ENCODE results near the gene IGF2. TPM values are rescaled to one million over a fixed set of nuclear protein-coding genes. Genes with fewer than 3 reads are reported as not detected.

The IGF2 gene
- total RNA-seq, 2 experiments from 2014 or later = 0.07 to 0.08 TPM

DNA sequence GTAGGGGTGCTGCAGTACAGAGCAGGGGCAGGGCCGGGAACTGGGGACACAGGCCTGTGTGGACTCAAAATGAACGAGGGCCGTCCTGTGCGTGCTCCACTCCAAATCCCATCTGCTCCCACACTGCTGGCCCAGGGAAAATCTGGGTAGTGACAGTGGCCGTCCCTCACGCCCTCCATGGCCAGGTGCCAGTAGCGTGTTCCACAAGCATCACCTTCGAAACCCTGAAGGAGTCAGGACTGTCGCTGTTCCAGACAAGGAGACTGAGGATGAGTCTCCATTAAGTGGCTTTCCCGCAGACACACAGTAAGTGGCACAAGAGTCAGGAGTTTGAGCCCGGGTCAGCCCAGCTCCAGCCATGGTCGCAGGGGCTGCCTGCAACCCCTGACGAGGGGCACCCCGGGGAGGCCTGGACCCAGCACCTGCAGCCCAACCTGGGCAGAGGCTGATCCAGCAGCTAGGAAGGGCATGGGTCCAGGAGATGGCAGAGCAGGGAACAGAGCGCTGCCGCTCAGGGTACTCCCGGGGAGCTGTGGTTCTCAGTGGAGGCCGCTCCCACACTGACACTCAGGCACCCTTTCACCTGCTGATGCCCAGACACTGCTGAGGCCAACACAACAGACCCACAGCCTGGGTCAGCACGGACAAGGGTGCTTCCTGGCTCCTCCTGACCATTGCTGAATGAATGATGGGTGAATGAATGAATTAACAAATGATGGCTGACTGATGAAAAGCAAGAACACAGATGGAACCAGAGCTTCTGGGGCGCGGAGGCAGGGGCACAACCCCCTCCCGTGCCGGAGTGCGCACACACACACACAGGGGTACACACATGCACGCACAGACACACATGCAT, 35.3 kb downstream of the IGF2 start:
- H3K36me3 Mint-ChIP-seq (ENCODE audit: low read depth) = no peaks in the 10 kb centered on the region
- CTCF ChIA-PET = interaction anchor here (0.5 kb wide), 1 partner anchor 1732 kb away, joined by 3 read pairs; no protein-coding TSS in a partner anchor
- no peak overlapping the region for H3K4me3 Mint-ChIP-seq
- DNase-seq = no peak
- POLR2A ChIA-PET = no interaction called here
- no peaks in the 10 kb centered on the region for H3K4me1 Mint-ChIP-seq
- H3K9me3 Mint-ChIP-seq = no peaks in the 10 kb centered on the region
- H3K27ac Mint-ChIP-seq = no peak overlapping the region
- H3K27me3 Mint-ChIP-seq = peaks cover 3% of the 10 kb centered on the region

DNA sequence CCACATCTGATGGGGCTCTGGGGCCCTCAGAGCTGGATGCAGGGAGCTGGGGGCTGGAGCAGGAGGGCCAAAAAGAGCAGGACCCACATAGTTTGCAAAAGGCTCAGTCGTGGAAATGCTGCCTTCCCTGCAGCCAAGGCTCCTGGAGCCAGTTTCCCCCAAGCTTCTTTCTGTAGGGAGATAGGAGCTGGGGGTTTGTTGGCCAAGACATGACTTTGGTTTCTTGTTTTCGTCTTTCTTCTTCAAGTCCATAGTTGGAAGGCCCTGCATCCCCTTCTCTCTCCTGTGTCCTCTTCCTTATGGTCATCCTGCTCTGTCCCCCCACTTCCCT, 36.3 kb downstream of the IGF2 start:
- ChIA-PET POLR2A (interaction anchor here (0.6 kb wide), 1 partner anchor 28 kb away, joined by 3 read pairs; no protein-coding TSS in a partner anchor), CTCF (no interaction called here)
- H3K27ac Mint-ChIP-seq = no peak overlapping the region
- no peak overlapping the region for H3K4me3 Mint-ChIP-seq
- no peaks in the 10 kb centered on the region for H3K4me1 Mint-ChIP-seq
- peaks cover 3% of the 10 kb centered on the region for H3K27me3 Mint-ChIP-seq
- no peaks in the 10 kb centered on the region for H3K36me3 Mint-ChIP-seq (ENCODE audit: low read depth)
- DNase-seq = no peak
- no peaks in the 10 kb centered on the region for H3K9me3 Mint-ChIP-seq

DNA sequence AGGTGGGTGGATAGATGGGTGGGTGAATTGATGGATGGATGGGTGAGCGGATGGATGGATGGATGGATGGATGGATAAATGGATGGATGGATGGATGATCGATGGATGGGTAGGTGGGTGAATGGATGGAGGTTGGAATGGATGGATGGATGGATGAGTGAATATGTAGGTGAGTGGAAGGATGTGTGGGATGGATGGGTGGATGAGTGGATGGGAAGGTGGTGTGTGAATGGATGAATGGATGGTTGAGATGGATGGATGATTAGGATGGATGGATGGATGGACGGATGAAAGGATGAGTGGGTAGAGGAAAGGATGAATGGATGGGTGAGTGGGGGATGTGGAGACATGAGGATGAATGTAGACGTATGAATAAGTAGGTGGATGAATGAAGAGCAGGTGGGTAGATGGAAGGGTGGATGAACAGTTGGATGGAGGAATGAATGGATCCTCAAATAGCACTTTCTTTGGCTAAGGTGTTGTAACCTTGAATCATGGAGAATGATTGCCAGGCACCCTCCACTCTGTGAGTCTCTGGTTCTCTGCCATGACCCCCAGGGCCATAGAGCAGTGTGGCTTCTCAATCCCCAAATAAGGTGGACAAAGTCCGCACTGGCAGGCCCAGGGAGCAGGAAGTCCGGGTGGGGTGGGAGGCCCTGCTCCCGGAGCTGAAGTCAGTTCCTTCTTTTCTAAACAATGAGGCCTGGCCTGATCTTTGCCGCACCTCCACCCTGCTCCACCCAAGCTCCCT, 36.9 kb downstream of the IGF2 start:
- DNase-seq = no peak
- H3K27me3 Mint-ChIP-seq = peaks cover 3% of the 10 kb centered on the region
- no peaks in the 10 kb centered on the region for H3K4me1 Mint-ChIP-seq
- CTCF ChIA-PET = no interaction called here
- H3K27ac Mint-ChIP-seq = no peak overlapping the region
- H3K4me3 Mint-ChIP-seq = no peak overlapping the region
- POLR2A ChIA-PET = no interaction called here
- H3K9me3 Mint-ChIP-seq = no peaks in the 10 kb centered on the region
- H3K36me3 Mint-ChIP-seq (ENCODE audit: low read depth) = no peaks in the 10 kb centered on the region

DNA sequence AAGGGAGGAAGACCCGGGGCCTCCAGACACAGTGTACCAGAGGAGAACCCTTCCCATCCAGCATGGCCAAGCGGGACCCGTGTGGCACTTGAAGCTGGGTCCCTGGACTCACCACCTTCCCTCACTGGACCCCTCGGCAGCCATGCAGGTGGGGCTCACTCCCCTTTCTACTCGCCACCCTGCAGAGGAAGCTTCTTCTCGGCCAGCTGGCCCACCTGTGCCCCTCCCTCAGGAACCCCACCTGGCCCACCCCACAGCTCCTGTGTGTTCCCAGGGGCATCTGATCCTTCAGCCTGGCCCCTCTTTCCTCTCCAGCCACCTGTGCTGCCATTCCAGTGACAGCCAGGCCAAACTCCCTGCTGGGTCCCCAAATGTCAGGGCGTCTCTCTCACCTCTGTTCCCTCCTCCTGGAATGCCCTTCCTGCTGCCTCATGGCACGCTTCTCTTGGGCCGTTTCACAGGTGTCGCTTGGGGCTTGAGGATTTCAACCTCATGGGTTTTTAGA, 38.0 kb downstream of the IGF2 start:
- no peak for DNase-seq
- H3K4me3 Mint-ChIP-seq = no peak overlapping the region
- H3K27ac Mint-ChIP-seq = no peak overlapping the region
- H3K4me1 Mint-ChIP-seq = no peaks in the 10 kb centered on the region
- H3K9me3 Mint-ChIP-seq = no peaks in the 10 kb centered on the region
- peaks cover 3% of the 10 kb centered on the region for H3K27me3 Mint-ChIP-seq
- ChIA-PET CTCF (interaction anchor here (0.6 kb wide), 1 partner anchor 179 kb away, joined by 3 read pairs; no protein-coding TSS in a partner anchor), POLR2A (interaction anchor here (0.5 kb wide), 1 partner anchor 24 kb away, joined by 3 read pairs; no protein-coding TSS in a partner anchor)
- no peaks in the 10 kb centered on the region for H3K36me3 Mint-ChIP-seq (ENCODE audit: low read depth)

DNA sequence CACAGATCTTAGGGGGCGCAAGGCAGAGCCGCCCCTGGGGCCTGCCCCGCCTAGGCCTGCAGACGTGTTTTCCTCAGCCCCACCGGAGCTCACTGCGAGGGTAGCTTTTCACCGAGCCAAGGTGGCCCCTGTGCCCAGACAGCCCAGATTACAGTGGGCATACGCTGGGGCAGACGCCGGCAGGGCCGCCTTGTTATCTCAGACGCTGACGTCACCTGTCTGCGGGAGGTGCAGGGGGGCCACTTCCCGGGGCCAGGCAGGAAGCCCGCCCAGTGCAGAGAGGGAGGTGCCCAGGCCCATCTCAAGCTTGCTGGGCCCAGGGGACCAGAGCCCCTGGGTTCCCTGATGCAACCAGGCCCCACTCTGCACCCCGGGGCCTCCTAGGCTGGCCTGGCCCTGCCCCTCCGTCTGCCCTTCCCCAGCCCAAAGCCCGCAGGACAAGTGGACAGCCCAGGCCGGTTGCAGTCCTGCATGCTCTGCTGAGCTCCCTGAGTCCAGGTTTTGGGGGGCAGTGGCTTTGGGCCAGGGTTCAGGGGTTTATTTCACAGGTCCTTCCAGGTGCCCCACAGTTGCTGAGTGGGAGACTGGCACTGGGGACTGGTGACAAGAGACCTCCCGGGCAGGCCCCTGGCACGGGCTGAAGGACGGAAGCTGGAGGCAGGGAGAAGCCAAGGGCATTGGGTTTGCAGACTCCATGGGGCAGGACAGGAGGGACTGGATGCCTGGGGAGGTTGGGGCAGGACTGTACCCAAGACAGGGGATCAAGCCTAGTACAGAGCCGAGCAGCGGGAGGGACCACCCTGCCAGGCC, 38.6 kb downstream of the IGF2 start:
- H3K4me3 Mint-ChIP-seq = no peak overlapping the region
- ChIA-PET CTCF (interaction anchor here (0.6 to 0.9 kb wide), 2 partner anchors 51 to 180 kb away, joined by 3 read pairs; no protein-coding TSS in a partner anchor), POLR2A (no interaction called here)
- peaks cover 3% of the 10 kb centered on the region for H3K27me3 Mint-ChIP-seq
- H3K27ac Mint-ChIP-seq = no peak overlapping the region
- H3K36me3 Mint-ChIP-seq (ENCODE audit: low read depth) = no peaks in the 10 kb centered on the region
- H3K9me3 Mint-ChIP-seq = no peaks in the 10 kb centered on the region
- H3K4me1 Mint-ChIP-seq = no peaks in the 10 kb centered on the region
- no peak for DNase-seq

DNA sequence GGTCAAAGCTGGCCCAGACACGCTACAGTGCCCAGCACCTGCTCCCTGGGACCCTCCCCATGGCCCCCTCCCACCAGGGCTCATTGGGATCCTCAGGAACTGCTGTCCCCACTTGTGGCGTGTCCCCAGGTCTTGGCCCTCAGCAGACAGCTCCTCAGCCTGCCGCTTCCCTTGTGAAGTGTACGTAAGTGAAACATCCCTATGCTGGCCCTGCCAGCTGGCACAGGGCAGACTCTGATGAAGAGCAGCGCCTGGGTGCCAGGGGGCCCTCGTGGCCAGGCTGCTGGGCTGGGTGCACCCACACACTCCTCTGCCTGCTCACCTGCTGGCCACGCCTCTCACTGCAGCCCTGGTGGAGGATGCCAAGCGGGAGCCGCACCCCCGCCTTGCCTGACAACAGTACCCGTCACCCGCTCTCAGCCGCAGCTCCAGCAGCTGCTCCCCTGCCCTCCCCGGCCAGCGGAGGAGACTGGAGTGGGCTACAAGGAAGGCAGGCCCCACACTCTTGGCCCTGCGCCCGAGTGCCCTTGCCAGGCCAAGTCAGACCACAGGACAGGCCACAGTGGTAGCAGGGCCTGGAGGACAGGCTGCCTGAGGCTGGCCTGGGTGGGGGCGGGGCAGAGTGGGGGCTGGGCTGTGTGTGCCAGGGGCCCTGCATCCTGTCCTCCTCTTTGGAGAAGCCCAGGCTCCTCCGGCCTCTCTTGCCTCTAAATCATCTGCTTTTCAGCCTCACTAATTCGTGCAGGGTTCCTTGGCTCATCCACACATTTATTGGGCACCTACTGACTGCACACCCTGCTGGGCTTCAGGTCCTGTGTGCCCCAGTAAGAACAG, 39.5 kb downstream of the IGF2 start:
- Mint-ChIP-seq H3K27ac (no peak overlapping the region), H3K27me3 (peaks cover 3% of the 10 kb centered on the region), H3K9me3 (no peaks in the 10 kb centered on the region), H3K4me1 (no peaks in the 10 kb centered on the region), H3K36me3 (ENCODE audit: low read depth) (no peaks in the 10 kb centered on the region), H3K4me3 (no peak overlapping the region)
- ChIA-PET CTCF (interaction anchor here (0.6 to 2.1 kb wide), 4 partner anchors 16 to 406 kb away, joined by 3 to 5 read pairs (median 3); no protein-coding TSS in a partner anchor), POLR2A (no interaction called here)
- DNase-seq = no peak

DNA sequence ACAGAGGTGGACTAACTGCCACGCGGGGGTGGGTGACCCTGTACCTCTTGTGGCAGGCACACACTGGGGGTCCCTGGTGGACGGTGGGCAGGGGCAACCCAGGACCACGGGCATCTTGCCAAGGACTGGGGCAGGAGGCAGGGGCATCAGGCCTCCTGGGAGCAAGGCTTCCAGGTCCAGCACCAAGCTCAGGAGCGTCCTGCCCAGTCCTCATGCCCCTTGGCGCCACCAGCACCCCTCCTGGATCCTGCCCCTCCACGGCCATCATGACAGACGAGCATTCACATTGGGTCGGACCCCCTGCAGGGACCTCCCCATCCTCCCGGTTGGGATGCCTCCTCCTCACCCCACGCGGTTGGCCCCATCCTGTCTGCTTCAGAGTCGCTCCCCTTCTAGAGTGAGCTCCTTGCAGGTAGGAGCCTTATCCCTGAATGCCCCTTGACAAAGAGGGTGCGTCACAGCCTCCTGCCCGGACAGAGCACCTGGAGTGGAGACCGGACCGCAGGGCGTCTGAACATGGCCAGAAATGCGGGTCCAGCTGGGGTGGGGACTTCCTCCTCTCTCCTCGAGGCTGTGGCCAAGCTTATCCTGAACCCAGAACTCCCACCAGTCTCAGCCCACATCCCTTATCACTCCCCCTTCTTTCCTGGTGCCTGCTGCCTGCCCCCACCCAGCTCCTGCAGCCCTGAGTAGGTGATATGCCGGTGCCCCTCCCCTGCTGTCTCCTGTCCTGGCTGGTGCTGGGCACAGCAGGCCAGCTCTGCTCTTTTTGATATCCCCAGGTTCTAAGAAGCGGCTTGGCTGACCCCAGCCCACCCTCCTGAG, 40.3 kb downstream of the IGF2 start:
- H3K9me3 Mint-ChIP-seq = no peaks in the 10 kb centered on the region
- POLR2A ChIA-PET = no interaction called here
- no peak overlapping the region for H3K27ac Mint-ChIP-seq
- peaks cover 3% of the 10 kb centered on the region for H3K27me3 Mint-ChIP-seq
- H3K4me3 Mint-ChIP-seq = no peak overlapping the region
- no peaks in the 10 kb centered on the region for H3K36me3 Mint-ChIP-seq (ENCODE audit: low read depth)
- no peaks in the 10 kb centered on the region for H3K4me1 Mint-ChIP-seq
- CTCF ChIA-PET = interaction anchor here (0.6 to 2.1 kb wide), 3 partner anchors 17 to 405 kb away, joined by 3 to 5 read pairs (median 3); no protein-coding TSS in a partner anchor
- no peak for DNase-seq

DNA sequence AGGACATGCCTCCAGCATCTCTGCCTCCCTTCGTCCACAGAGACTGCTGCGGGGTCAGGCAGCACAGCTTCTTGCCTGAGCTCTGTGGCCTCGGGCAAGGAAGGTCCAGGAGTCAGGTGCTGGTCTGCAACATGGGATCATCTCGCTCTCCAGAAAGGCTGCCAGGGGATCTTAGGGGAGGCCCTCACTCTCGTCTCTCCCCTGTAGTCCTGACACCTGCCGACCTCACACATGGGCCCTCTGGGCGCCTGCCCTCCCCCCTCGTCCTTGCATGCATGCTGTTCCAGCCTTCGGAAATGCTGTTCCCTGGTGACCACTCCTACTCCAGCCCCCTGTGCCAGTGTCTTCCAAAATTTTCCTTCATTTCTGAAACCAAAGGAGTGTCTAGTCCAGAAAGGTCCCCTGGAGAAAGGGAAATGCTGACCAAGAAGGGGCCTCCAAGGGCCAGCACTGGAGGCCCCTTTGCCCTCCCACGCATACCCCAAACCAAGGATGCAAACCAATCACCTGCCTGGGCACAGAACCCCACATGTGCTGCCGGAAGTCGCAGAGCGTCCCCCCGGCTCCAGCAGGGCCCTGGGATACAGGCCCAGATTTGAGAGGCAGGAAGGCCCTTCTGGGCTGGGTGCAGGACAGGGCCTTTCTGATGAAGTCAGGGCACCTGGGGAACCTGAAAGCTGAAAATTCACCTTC, 41.0 kb downstream of the IGF2 start:
- Mint-ChIP-seq H3K27me3 (peaks cover 7% of the 10 kb centered on the region), H3K36me3 (ENCODE audit: low read depth) (no peaks in the 10 kb centered on the region), H3K4me1 (peaks cover 3% of the 10 kb centered on the region), H3K9me3 (no peaks in the 10 kb centered on the region), H3K4me3 (no peak overlapping the region), H3K27ac (no peak overlapping the region)
- ChIA-PET POLR2A (no interaction called here), CTCF (interaction anchor here (2.1 kb wide), 1 partner anchor 17 kb away, joined by 5 read pairs; no protein-coding TSS in a partner anchor)
- DNase-seq = no peak

DNA sequence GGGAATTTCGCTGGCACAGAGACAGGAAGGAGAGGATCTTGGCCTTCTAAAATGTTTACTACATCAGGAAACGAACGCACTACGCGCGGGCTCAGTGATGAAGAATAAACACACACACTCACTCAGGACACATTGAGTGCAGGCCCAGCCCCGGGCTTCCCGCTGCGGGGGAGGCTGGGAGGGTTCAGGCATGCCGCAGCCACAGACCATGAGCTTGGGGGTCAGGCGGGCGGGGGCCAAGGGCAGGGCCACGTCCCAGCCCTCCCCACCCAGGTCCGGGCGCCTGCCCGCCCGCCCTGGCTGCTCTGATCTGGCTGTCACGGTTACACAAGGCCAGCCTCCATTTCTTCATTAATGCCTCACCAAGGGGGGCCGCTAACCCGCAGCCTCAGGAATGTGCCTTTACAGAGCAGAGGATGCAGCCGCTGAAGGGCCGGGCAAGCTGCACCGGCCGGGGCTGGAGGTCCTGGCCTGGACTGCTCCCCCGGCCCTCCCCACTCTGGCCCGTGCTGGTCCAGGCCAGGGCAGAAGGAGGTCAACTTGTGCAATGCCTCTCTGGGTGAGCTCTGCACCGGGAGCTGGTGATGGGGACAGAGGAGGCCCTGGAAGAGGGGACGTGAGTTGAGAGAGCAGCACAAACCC, 41.7 kb downstream of the IGF2 start:
- H3K36me3 Mint-ChIP-seq (ENCODE audit: low read depth) = no peaks in the 10 kb centered on the region
- H3K27ac Mint-ChIP-seq = no peak overlapping the region
- H3K9me3 Mint-ChIP-seq = no peaks in the 10 kb centered on the region
- H3K4me3 Mint-ChIP-seq = no peak overlapping the region
- ChIA-PET POLR2A (no interaction called here), CTCF (interaction anchor here (2.1 kb wide), 1 partner anchor 18 kb away, joined by 5 read pairs; no protein-coding TSS in a partner anchor)
- peaks cover 9% of the 10 kb centered on the region for H3K27me3 Mint-ChIP-seq
- H3K4me1 Mint-ChIP-seq = peaks cover 7% of the 10 kb centered on the region
- DNase-seq = no peak

DNA sequence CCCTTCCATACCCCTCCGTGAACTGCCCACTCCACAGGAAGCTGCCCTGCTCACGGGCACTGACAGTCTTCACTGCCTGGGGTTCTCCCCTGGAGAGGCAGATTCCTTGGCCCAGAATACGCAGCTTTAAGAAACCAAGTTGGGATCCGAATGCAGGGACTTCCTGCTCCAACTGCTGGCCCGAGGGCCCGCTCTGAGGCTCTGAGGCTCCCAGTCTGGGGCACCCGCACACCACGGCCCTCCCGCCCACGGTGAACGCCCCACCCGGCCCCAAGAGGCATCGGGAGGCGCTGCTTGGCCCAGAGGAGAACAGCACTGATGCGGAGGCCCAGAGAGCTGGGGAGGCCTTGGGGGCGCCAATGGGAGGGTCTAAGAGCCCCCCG, 42.3 kb downstream of the IGF2 start:
- Mint-ChIP-seq H3K27ac (no peak overlapping the region), H3K36me3 (ENCODE audit: low read depth) (no peaks in the 10 kb centered on the region), H3K4me1 (peaks cover 7% of the 10 kb centered on the region), H3K9me3 (no peaks in the 10 kb centered on the region), H3K27me3 (peaks cover 6% of the 10 kb centered on the region), H3K4me3 (no peak overlapping the region)
- ChIA-PET POLR2A (no interaction called here), CTCF (no interaction called here)
- DNase-seq = no peak
